ENCODE measurements around the gene OR5T3.

GRCh38 chr11:56251954-56252353, at the start of gene OR5T3:
- TF ChIP-seq CTCF (IDR thresholded peaks at IDR 0.05) (no peak), POLR2A (IDR thresholded peaks at IDR 0.05) (no peak)

Measured in heart left ventricle (tissue), 13 donors.